NB4 (cell line): ENCODE data around the gene GALNS.

Experiments
- DNase-seq: peaks from one replicate; pipeline ENCODE4 v3.0.0; 2010; ENCODE audit warnings: low read depth
- H3K4me3 ChIP-seq: one replicate; pipeline ENCODE4 v1.5.1; 2011; ENCODE audit warnings: mild to moderate bottlenecking, low read depth, low read length, moderate library complexity
- MAX ChIP-seq: IDR thresholded peaks from 2 replicates; pipeline ENCODE4 v1.6.1; 2011; ENCODE audit warnings: low read depth, low read length
- MYC ChIP-seq: IDR thresholded peaks from 2 replicates; pipeline ENCODE4 v1.6.1; 2011; ENCODE audit warnings: low read depth, low read length
- POLR2A ChIP-seq: IDR thresholded peaks from 2 replicates; pipeline ENCODE4 v1.6.1; 2011; ENCODE audit warnings: mild to moderate bottlenecking; ENCODE audit not compliant: insufficient read length; ENCODE audit errors: extremely low read depth
- TF ChIP-seq, protein P1 (sequence below): IDR thresholded peaks from one replicate; pipeline ENCODE4 v1.5.1; 2012; ENCODE audit warnings: low read depth, low read length

The GALNS gene

GRCh38 chr16:88855736-88856121, 1.0 kb downstream of the GALNS start:
- peak overlapping the region; percentile 38 for H3K4me3 ChIP-seq

DNA sequence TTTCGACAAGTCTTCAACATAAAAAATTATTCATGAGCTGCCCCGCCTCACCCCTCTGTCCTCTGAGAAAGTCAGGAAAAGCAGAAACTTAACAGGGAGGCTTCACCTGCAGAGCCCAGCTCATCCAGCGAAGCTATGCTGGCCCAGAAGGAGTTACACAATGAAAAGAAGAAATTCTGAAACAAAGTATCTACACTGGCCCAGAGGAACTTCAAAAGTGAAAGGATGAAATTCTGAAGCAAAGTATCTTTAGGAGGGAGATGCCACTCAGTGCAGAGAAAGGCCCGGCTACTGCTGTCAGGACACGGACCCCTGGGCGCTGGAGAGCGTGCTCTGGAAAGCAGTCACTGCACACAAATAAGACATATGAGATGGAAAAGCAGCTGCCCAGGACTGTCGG, 1.6 kb downstream of the GALNS start:
- TF ChIP-seq, protein P1, sequence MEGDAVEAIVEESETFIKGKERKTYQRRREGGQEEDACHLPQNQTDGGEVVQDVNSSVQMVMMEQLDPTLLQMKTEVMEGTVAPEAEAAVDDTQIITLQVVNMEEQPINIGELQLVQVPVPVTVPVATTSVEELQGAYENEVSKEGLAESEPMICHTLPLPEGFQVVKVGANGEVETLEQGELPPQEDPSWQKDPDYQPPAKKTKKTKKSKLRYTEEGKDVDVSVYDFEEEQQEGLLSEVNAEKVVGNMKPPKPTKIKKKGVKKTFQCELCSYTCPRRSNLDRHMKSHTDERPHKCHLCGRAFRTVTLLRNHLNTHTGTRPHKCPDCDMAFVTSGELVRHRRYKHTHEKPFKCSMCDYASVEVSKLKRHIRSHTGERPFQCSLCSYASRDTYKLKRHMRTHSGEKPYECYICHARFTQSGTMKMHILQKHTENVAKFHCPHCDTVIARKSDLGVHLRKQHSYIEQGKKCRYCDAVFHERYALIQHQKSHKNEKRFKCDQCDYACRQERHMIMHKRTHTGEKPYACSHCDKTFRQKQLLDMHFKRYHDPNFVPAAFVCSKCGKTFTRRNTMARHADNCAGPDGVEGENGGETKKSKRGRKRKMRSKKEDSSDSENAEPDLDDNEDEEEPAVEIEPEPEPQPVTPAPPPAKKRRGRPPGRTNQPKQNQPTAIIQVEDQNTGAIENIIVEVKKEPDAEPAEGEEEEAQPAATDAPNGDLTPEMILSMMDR: no peak
- TF ChIP-seq MYC (no peak), POLR2A (no peak), MAX (no peak)
- H3K4me3 ChIP-seq: no peak overlapping the region
- no peak for DNase-seq

More at GRCh38 chr16:88855736-88856121, 1.0 kb downstream of the GALNS start:
- no peak for DNase-seq
- no peak for TF ChIP-seq MAX
- TF ChIP-seq, protein P1: no peak
- no peak for TF ChIP-seq MYC
- no peak for TF ChIP-seq POLR2A

DNA sequence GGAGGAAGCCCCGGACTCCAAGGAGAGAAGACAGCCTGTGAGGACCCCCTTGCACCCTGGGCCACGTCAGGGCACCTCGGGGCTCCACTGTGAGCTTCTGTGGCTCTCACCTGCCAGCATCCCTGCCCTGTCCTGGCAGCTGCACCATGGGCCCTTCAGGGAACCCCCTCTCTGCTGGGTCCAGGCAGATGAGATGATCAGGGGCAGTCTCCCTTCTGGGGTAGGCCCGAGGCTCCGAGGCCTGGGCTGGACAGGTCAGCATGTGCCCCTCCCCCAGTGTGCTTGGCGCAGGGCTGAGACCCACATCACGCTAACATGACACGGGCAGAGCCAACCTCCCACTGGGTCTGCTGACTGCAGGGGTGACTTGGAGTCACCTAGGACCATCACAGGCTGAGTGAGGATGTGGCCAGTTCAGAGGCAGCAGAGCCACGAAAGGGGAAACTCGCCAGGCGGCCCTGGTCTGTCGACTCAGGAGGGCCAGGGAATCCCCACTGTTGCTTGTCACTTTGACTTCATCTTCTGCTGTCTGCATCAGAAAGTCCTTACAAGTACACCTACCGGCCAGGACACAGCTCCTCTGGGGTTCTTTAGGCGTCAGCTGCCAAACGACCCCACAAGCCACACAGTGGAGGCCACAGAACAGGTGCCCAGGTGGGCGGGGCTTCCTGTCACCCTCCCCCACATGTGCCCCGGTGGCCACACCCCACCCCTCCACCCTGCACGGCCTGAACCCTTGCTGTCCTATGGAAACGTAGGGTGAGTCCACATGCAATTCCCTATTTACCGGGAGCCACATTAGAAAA, 2.2 kb downstream of the GALNS start:
- TF ChIP-seq, protein P1: no peak
- TF ChIP-seq MYC (no peak), MAX (no peak), POLR2A (no peak)
- no peak overlapping the region for H3K4me3 ChIP-seq
- DNase-seq: peak; percentile 71

GRCh38 chr16:88853325-88853941, 3.3 kb downstream of the GALNS start:
- TF ChIP-seq, protein P1: no peak
- TF ChIP-seq MYC: no peak
- no peak for TF ChIP-seq MAX
- no peak for TF ChIP-seq POLR2A
- no peak overlapping the region for H3K4me3 ChIP-seq
- peak; percentile 77 for DNase-seq

- TF ChIP-seq MAX: no peak
- TF ChIP-seq, protein P1: no peak
- TF ChIP-seq POLR2A: no peak
- TF ChIP-seq MYC: no peak
- H3K4me3 ChIP-seq: no peak overlapping the region
- no peak for DNase-seq
Observed at GRCh38 chr16:88851616-88852015, 5.1 kb downstream of the GALNS start.
